ENCODE measurements around the gene UQCRC1.

GRCh38 chr3:48630833-48631232, 21.4 kb upstream of the UQCRC1 start:
- TF ChIP-seq CTCF (conservative IDR thresholded peaks at IDR 0.05 in 1 of 2, IDR thresholded peaks at IDR 0.05 in 1 of 2; ENCODE audit: low read depth in 1 of 2, low read length in 2 of 2) (no peak), EZH2 (IDR thresholded peaks at IDR 0.05; ENCODE audit: low read length, missing control alignments) (no peak)
